GM18867 (cell line): ENCODE data around the gene SLC6A12.

ENCODE experiments used
- ATAC-seq: cut with Tn5 transposase; IDR thresholded peaks from one replicate; pipeline ENCODE4 v1.9.1; 2021; ENCODE audit warnings: mild to moderate bottlenecking, moderate library complexity; ENCODE audit not compliant: unreplicated experiment

The SLC6A12 gene

DNA sequence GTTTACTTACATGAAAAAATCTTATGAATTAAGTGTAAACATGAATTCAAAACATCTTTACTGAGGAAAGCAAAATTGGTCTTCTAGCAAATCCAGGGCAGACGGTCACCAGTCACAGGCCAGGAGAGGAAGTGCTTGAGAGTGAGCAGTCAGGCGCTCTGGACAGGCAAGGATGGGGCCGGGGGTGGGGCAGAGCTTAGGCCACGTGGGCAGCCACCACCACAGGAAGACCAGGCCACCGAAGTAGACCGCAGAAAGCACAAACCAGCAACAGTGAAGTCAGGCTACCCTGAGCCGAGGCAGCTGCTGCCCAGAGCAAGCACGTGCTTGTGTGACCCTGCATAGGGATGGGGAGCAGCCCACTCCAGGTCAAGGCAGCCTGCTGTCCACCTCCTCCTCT, 33.5 kb downstream of the SLC6A12 start:
- no peak for ATAC-seq

- ATAC-seq, result no peak
Observed at GRCh38 chr12:179885-180284, 34.1 kb downstream of the SLC6A12 start.

DNA sequence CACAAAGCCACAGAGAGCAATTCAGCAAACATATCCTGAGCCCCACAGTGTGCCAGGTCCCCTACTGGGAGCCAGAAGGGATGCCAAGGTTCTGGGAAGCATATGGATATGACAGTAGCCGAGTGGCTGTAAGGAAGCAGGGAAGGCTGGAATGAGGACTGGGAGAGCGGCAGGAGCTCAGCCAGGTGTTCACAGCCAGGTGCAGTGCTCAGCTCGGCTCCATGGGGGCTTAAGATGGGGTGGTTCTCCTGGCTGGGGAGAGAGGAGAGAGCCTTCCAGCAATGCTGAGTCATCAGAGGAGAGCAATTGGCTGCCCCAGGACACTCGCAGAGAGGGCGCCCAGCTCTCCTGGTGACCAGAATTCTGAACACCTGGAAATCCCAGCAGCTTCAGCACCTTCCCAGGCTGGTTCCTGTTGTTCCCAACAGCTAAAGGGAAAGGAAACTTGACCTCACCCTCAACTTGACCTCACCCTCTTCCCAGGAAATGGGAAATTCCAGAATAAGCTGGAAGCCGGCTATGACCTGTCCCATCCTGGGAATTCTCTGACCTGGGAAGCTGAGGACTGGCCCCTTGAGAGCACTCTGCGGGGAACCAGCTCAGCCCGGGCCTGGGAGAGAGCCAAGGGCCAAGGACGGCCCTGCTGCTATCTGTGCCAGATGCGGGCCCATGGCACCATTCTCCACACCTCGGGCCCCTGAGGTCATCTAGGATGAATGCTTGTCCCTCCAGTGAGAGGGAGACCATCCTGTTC, 34.6 kb downstream of the SLC6A12 start:
- no peak for ATAC-seq

GRCh38 chr12:178829-179109, 35.2 kb downstream of the SLC6A12 start:
- ATAC-seq, result no peak

- ATAC-seq, result no peak
Observed at GRCh38 chr12:177980-178828, 35.8 kb downstream of the SLC6A12 start.

DNA sequence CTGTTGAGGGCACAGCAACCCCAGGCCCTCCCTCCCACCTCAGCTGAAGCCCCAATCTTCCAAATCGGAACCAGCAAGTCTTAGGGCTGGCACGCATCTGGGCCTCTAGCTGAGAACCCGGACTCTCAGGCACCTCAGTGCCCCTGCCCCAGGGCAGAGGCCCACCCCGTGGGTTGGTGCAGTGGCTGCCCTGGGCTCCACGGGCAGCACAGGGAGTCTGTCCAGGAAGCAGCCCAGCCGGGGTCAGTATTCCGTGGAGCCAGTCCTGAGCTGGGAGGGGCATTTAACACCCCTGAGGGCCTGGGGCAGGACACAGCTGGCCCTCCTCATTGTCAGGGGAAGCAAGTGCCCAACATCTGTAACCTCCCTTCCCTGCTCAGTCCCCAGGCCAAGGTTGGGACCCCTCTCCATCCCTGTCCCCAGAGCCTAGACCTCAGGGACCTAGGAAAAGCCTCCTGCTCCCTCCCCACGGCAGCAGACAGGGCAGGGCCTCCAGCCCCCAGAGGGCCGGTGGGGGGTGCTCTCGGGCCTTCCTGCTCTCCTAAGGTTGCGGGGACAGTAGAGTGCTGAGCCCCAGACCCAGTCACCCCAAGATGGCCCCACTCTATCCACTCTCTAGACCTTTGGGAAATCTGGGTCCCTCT, 36.5 kb downstream of the SLC6A12 start:
- ATAC-seq, result no peak

DNA sequence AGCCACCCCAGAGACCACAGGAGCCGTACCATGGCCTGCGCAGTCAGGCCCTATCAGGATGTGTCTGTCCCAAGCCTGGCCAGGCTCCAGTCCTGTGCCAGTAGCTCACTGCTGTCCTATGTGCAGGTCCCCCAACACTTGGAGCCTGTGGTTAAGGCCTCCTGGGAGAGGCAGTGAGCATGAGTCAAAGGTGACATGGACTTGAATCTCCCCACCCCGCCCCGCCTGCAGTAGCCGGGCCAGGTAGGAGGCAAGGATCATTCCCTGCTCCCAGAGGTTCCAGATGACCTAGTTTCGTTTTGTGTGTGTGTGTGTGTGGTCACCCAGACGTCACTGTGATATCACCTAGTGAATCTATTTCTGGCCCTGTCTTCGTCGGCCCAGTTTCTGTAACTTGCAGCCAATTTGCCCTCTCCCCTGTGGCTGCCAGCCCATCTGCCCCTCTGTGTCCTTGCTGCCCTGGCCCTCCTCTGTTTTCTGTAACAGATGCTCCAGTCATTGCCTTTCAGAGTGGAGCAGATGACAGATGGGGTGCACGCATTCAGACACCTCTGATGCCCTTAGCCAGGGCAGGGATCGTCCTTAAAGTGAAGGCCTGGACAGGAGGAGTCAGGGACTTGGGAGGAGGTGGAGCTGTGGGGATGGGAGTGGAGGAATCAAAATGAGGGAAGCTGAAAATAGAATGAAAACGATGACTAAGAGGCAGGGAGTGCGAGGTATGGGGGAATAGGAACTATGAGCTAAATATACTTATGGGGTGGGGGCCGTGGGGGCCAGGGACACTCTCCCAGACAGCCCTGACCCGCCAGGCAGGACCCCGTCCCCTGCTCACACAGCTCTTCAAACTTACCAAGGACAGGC, 37.4 kb downstream of the SLC6A12 start:
- ATAC-seq, result no peak

DNA sequence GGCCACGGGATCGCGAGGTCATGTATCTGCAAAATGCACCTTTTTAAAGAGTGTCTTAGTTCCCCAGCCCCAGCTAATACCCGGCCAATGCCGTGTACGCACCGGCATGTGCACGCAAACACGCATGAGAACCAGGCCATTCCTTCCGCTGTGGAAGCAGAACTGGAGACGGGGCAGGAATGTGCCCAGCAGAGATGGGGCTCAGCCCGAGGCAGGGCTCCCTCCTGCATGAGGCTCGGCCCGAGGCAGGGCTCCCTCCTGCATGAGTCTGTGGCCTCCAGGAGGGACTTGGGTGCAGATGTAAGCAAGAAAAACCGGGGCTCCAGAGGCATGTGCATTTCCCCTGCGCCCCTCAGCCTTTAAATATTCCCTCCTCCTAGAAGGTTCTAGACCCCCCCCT, 38.2 kb downstream of the SLC6A12 start:
- no peak for ATAC-seq

- no peak for ATAC-seq
Observed at GRCh38 chr12:175250-175649, 38.7 kb downstream of the SLC6A12 start.

GRCh38 chr12:174596-174995, 39.4 kb downstream of the SLC6A12 start:
- ATAC-seq, result no peak

- no peak for ATAC-seq
Observed at GRCh38 chr12:174124-174523, 39.8 kb downstream of the SLC6A12 start.

- no peak for ATAC-seq
Observed at GRCh38 chr12:172732-173161, 41.2 kb downstream of the SLC6A12 start.

DNA sequence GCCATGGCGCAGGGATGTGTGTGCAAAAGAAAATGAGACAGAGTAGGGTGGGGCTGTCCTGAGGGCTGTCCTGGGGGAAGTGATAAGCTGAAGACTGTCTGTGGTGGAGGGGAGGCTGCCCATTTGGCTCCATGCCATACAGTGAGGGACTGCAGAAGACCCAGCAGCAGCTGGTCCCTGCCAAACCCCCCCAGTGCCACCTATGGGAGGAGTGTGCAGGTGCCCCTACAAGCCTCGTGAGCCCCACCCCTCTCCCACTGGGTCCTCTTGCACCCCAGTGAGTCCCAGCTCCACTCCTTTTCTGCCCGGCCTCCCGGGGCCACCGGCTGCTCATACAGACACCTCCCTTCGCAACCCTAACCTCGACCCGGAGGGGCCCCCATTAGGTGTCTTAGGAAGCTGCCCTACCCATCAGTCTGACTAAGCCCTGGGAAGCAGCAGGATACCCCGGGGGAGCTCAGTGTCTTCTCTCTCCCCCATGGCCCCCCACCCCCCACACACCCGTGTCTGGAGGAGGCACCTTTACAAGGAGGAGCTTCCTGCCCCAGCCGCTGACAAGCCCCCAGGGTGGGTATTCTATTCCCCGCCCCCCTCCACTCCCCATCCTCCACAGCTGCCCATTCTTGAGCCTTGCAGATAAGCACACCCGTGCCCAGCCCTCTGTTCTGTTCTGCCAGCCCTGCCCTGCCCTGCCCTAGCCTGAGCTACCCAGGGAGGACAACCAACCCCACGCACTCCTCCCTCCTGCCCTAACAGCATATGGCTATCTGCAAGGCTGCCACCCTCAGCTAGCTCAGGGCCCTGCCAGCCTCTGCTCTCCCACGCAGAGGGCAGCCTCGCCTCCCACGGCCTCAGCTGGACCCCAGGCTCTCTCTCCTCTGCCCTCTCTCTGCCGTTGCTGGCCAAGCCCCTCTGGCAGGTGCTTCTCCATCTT, 41.9 kb downstream of the SLC6A12 start:
- no peak for ATAC-seq

DNA sequence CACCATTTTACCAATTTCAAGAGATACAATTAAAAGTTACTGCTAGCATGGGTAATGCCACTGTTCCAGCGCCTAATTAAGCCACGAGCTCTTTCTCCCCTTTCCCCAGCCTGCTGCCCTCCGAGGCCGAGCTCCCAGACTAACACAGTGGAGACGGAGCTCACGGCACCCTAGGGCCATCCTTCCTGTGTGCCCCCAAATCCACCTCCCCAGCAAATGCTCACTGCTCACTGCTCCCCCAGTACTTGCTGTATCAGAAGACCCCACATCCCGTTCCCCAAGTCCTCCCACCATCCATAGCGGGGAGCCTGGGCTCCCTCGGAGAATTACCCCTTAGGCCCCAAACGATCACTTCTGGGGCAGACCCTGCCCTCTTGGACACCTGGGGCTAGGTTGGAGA, 42.7 kb downstream of the SLC6A12 start:
- no peak for ATAC-seq

DNA sequence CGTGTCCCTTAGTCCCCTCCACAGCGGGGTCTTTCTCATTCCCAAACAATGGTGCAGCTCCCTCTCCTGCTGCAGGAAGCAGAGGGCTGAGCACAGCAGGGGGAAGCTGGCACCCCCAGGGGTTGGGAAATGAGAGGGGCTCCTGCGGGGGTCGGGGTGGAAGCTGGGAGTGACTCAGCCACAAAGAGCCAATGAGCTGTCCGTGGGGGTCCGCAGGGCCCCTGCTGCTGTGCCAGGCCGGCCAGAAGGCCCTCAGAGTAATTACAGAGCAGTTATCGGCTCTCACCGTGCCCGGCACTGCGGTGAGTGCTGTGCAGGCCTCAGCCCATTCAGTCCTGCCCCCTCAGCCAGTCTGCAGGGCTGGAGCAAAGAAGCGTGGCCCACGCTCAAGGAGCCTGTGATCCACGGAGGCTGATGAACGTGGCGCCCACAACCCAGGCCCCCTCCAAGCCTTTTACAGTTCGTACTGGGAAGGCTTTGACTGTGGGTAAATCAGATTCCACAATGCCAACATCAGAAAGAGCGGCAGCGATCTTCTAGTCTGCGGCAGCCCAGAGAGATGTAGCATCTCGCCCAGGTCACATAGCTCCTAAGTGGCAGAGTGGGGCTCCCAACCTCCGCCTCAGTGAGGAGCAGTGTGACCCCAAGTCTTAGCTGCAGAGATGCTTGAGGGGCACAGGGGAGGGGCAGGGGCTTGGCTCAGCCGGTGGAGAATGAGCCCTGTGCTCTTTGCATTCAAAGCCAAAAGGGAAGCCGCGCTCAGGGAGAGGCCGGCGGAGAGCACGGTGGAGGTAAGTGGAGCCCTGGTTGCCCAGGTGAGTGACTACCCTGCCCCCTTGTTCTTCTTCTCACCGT, 43.4 kb downstream of the SLC6A12 start:
- ATAC-seq, result no peak

- no peak for ATAC-seq
Observed at GRCh38 chr12:169528-170370, 44.2 kb downstream of the SLC6A12 start.

DNA sequence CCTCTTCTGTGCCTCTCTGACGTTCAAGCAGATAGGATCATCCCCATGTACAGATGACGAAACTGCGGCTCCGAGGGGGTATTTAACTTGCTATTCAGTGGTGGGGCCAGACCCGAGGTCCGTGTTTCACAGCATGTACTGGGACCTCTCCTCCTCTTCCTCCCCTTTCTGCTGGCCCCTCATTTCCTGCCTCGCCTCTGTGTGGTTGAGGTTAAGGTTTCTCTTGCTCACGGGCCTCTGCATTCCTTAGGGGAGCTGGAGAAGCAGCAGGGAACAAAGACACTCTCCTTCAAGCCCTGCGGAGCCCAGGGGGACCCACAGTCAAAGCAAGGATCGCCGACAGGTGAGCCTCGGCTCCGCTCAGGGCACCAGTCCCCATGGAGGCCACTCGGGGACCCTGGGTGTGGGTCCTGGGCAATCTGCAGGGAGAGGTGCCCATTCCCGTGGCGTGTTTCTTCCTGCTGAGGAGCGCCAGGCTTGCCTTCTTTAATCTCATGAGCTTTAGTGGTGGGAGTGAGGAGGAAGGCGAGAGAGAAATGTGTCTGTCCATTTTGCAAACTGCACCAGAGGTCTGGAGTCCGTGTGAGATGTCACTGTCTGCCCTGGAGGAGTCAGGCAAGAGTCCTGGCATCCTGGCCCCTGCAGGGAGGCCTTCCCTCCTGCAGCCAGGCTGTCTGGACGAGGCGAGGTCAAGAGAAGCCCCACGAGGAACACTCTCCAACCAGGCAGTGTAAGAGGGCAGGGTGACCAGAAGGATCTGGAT, 45.0 kb downstream of the SLC6A12 start:
- no peak for ATAC-seq
